H9 (cell line): ENCODE measurements around the gene LGR5. TPM values are rescaled to one million over a fixed set of nuclear protein-coding genes. Genes with fewer than 3 reads are reported as not detected.

Experiments used
- DNase-seq: peaks from one replicate; pipeline ENCODE4 v3.0.0-alpha.2; 2017
- H2AFZ ChIP-seq: one replicate; pipeline ENCODE4 v1.6.1; 2013; ENCODE audit warnings: mild to moderate bottlenecking, low read length, control low read depth, moderate library complexity
- H2AK5ac ChIP-seq: 2 replicates; pipeline ENCODE4 v1.6.1; 2013; ENCODE audit warnings: low read length, control low read depth, mixed read lengths; ENCODE audit not compliant: insufficient read length
- H2BK120ac ChIP-seq: one replicate; pipeline ENCODE4 v1.6.1; 2013; ENCODE audit warnings: low read depth, mild to moderate bottlenecking, low read length, control low read depth, inconsistent platforms; ENCODE audit not compliant: poor library complexity, severe bottlenecking
- H2BK12ac ChIP-seq: 2 replicates; pipeline ENCODE4 v1.6.1; 2013; ENCODE audit warnings: low read length, control low read depth, mixed read lengths, low read depth; ENCODE audit not compliant: insufficient read length
- H2BK15ac ChIP-seq: 2 replicates; pipeline ENCODE4 v1.6.1; 2013; ENCODE audit warnings: low read depth, low read length, control low read depth
- H2BK20ac ChIP-seq: one replicate; pipeline ENCODE4 v1.6.1; 2013; ENCODE audit warnings: low read depth, mild to moderate bottlenecking, low read length, control low read depth, inconsistent platforms; ENCODE audit not compliant: poor library complexity, severe bottlenecking
- H2BK5ac ChIP-seq: 2 replicates; pipeline ENCODE4 v1.6.1; 2013; ENCODE audit warnings: low read length, control low read depth, mixed read lengths; ENCODE audit not compliant: insufficient read length
- H3K14ac ChIP-seq: 2 replicates; pipeline ENCODE4 v1.6.1; 2013; ENCODE audit warnings: low read length, control low read depth; ENCODE audit not compliant: insufficient read depth
- H3K18ac ChIP-seq: 2 replicates; pipeline ENCODE4 v1.6.1; 2013; ENCODE audit warnings: low read depth, mild to moderate bottlenecking, mixed read lengths, low read length, control low read depth; ENCODE audit not compliant: insufficient read length
- H3K23ac ChIP-seq: 2 replicates; pipeline ENCODE4 v1.6.1; 2013; ENCODE audit warnings: low read length, control low read depth, mixed read lengths, low read depth; ENCODE audit not compliant: insufficient read length
- H3K23me2 ChIP-seq: 2 replicates; pipeline ENCODE4 v1.6.1; 2013; ENCODE audit warnings: low read depth, mild to moderate bottlenecking, mixed read lengths, low read length, control low read depth; ENCODE audit not compliant: insufficient read length, poor library complexity, severe bottlenecking
- H3K27ac ChIP-seq: 2 replicates; pipeline ENCODE4 v1.5.1; 2013; ENCODE audit warnings: low read length, control low read depth, mixed read lengths, low read depth; ENCODE audit not compliant: insufficient read length
- H3K27me3 ChIP-seq: 2 replicates; pipeline ENCODE4 v1.6.1; 2013; ENCODE audit warnings: low read length, control low read depth, inconsistent platforms; ENCODE audit not compliant: insufficient read depth
- H3K4ac ChIP-seq: 2 replicates; pipeline ENCODE4 v1.6.1; 2013; ENCODE audit warnings: low read depth, mild to moderate bottlenecking, control low read depth, inconsistent platforms, low read length, moderate library complexity
- H3K4me1 ChIP-seq: 2 replicates; pipeline ENCODE4 v1.6.1; 2013; ENCODE audit warnings: low read length, control low read depth, inconsistent platforms; ENCODE audit not compliant: insufficient read depth
- H3K4me2 ChIP-seq: 2 replicates; pipeline ENCODE4 v1.6.1; 2013; ENCODE audit warnings: low read length, control low read depth, mixed read lengths; ENCODE audit not compliant: insufficient read length, insufficient read depth
- H3K56ac ChIP-seq: 2 replicates; pipeline ENCODE4 v1.6.1; 2013; ENCODE audit warnings: low read depth, mild to moderate bottlenecking, mixed read lengths, low read length, control low read depth; ENCODE audit not compliant: insufficient read length
- H3K79me1 ChIP-seq: 2 replicates; pipeline ENCODE4 v1.6.1; 2013; ENCODE audit warnings: low read depth, mild to moderate bottlenecking, moderate library complexity, low read length, control low read depth, inconsistent platforms; ENCODE audit not compliant: insufficient read depth, poor library complexity, severe bottlenecking
- H3K79me2 ChIP-seq: 2 replicates; pipeline ENCODE4 v1.6.1; 2013; ENCODE audit warnings: low read length, control low read depth, inconsistent platforms; ENCODE audit not compliant: insufficient read depth
- H3K9ac ChIP-seq: 2 replicates; pipeline ENCODE4 v1.6.1; 2013; ENCODE audit warnings: low read length, control low read depth, mixed read lengths; ENCODE audit not compliant: insufficient read length; ENCODE audit errors: extremely low read depth
- H3K9me3 ChIP-seq: one replicate; pipeline ENCODE4 v1.6.1; 2013; ENCODE audit warnings: low read depth, low read length, inconsistent platforms; ENCODE audit not compliant: control insufficient read depth
- H3T11ph ChIP-seq: one replicate; pipeline ENCODE4 v1.6.1; 2013; ENCODE audit warnings: mild to moderate bottlenecking, low read length, control low read depth, inconsistent platforms
- H4K20me1 ChIP-seq: one replicate; pipeline ENCODE4 v1.6.1; 2013; ENCODE audit not compliant: control insufficient read depth, insufficient read length, insufficient read depth
- H4K5ac ChIP-seq: 2 replicates; pipeline ENCODE4 v1.6.1; 2013; ENCODE audit warnings: low read depth, mild to moderate bottlenecking, mixed read lengths, low read length, control low read depth; ENCODE audit not compliant: insufficient read length
- H4K8ac ChIP-seq: replicated peaks from 2 replicates; pipeline ENCODE4 v1.6.1; 2013; ENCODE audit warnings: low read length, control low read depth, mixed read lengths, low read depth; ENCODE audit not compliant: insufficient read length
- H4K91ac ChIP-seq: 2 replicates; pipeline ENCODE4 v1.6.1; 2013; ENCODE audit warnings: low read depth, mild to moderate bottlenecking, moderate library complexity, mixed read lengths, low read length, control low read depth; ENCODE audit not compliant: insufficient read length
- H3K27ac Mint-ChIP-seq, 3 experiments: 2 replicates in 2 of 3; 3 replicates in 1 of 3; pipeline ENCODE4 v1.8.0; 2020 to 2021; ENCODE audit warnings: mixed read lengths in 3 of 3, mild to moderate bottlenecking in 1 of 3, moderate library complexity in 1 of 3
- H3K27me3 Mint-ChIP-seq: 2 replicates; pipeline ENCODE4 v1.8.0; 2021; ENCODE audit warnings: low read depth, mild to moderate bottlenecking, moderate library complexity, mixed read lengths
- H3K36me3 Mint-ChIP-seq, 3 experiments: 2 replicates in 2 of 3; 3 replicates in 1 of 3; pipeline ENCODE4 v1.8.0; 2020 to 2021; ENCODE audit warnings: low read depth in 3 of 3, mixed read lengths in 3 of 3; ENCODE audit not compliant: insufficient read depth in 1 of 3
- H3K4me1 Mint-ChIP-seq, 2 experiments: 2 replicates each; pipeline ENCODE4 v1.8.0; 2020; ENCODE audit warnings: mixed read lengths in 2 of 2
- H3K4me3 Mint-ChIP-seq, 2 experiments: 2 replicates in 1 of 2; 3 replicates in 1 of 2; pipeline ENCODE4 v1.8.0; 2020 to 2021; ENCODE audit warnings: mild to moderate bottlenecking in 2 of 2, mixed read lengths in 2 of 2, moderate library complexity in 1 of 2
- H3K9me3 Mint-ChIP-seq, 2 experiments: 2 replicates in 1 of 2; 3 replicates in 1 of 2; pipeline ENCODE4 v1.8.0; 2020; ENCODE audit warnings: mild to moderate bottlenecking in 2 of 2, mixed read lengths in 2 of 2, moderate library complexity in 1 of 2
- CTCF ChIP-seq: fragments of 200-600 bp; sonication (generic); conservative IDR thresholded peaks from 3 replicates; pipeline ENCODE4 v1.8.0; 2021; ENCODE audit warnings: antibody characterized with exemption, mild to moderate bottlenecking
- WGBS: extraction: QIAGEN DNeasy Blood & Tissue Kit; methylation state at CpG from one replicate; pipeline ENCODE4 v1.1.7; 2013; ENCODE audit warnings: missing lambda C conversion rate, low lambda C conversion rate, mixed read lengths; ENCODE audit not compliant: insufficient read length; ENCODE audit errors: extremely low coverage; 5-methylcytosine and 5-hydroxymethylcytosine counted together
- total RNA-seq: library from RNA; stranded (reverse); gene quantifications from 2 replicates; pipeline ENCODE4 v1.2.1, GENCODE V29; 2021

The LGR5 gene
- total RNA-seq, 1 experiment from 2014 or later, result 0.09 TPM

- no peak overlapping the region for H3K4ac ChIP-seq
- peak; percentile 38 for DNase-seq
- H3K9ac ChIP-seq, result no peak overlapping the region
- Mint-ChIP-seq H3K4me3 (peak overlapping the region; percentile 69 to 87), H3K27me3 (peaks cover 79% of the 10 kb centered on the region), H3K36me3 (peaks cover 9 to 23% (median 11%) of the 10 kb centered on the region in 3 experiments), H3K9me3 (peaks cover 29 to 35% of the 10 kb centered on the region in 2 experiments), H3K4me1 (peaks cover 18 to 19% of the 10 kb centered on the region in 2 experiments), H3K27ac (no peak overlapping the region)
- no peak overlapping the region for H3T11ph ChIP-seq
- peak overlapping the region; percentile 77 for H3K4me2 ChIP-seq
- no peak overlapping the region for H3K14ac ChIP-seq
- no peak overlapping the region for H2BK12ac ChIP-seq
- H2AK5ac ChIP-seq, result no peak overlapping the region
- H3K18ac ChIP-seq, result no peak overlapping the region
- no peak overlapping the region for H3K23ac ChIP-seq
- H2AFZ ChIP-seq, result no peak overlapping the region
- no peak overlapping the region for H3K56ac ChIP-seq
- no peaks in the 10 kb centered on the region for H3K9me3 ChIP-seq
- no peak overlapping the region for H2BK15ac ChIP-seq
- H3K79me2 ChIP-seq, result no peaks in the 10 kb centered on the region
- H3K23me2 ChIP-seq, result peaks cover 20% of the 10 kb centered on the region
- H3K27me3 ChIP-seq, result peaks cover 45% of the 10 kb centered on the region
- H3K27ac ChIP-seq, result no peak overlapping the region
- H2BK20ac ChIP-seq, result no peak overlapping the region
- no peak overlapping the region for H2BK120ac ChIP-seq
- TF ChIP-seq CTCF, result no peak
- WGBS, result no CpG with 5 or more reads among the region's 17 CpGs
- H4K20me1 ChIP-seq, result no peaks in the 10 kb centered on the region
- H4K8ac ChIP-seq, result no peak overlapping the region
- no peak overlapping the region for H2BK5ac ChIP-seq
- no peaks in the 10 kb centered on the region; the same call in 1 of the 2 replicates for H3K4me1 ChIP-seq
- no peak overlapping the region for H4K91ac ChIP-seq
- no peaks in the 10 kb centered on the region for H3K79me1 ChIP-seq
- no peak overlapping the region for H4K5ac ChIP-seq
These were observed 782 bp upstream of the LGR5 start for GRCh38 chr12:71438670-71439361.
